Muscle of back (tissue), 13 donors: Measurements from ENCODE around the gene SNN. TPM values are rescaled to one million over a fixed set of nuclear protein-coding genes. Genes with fewer than 3 reads are reported as not detected.

ENCODE experiments used
- DNase-seq, 3 donors: peaks; one replicate each; pipeline versions ENCODE4 v3.0.0 to v3.0.0-alpha.2; 2013
- long read RNA-seq, 9 donors: transcript quantifications; one replicate each; lab custom pipeline, GENCODE V29; 2026
- polyA plus RNA-seq, 10 donors: library from polyadenylated mRNA; unstranded; fragments of 120-200 nt; gene quantifications; one replicate each; pipeline ENCODE4 v1.2.1, GENCODE V29; 2013; ENCODE audit not compliant: insufficient read length in 10 of 10

The SNN gene
- 10 to 100 TPM; 19.6 to 30.6 (median 25.5) TPM for polyA plus RNA-seq
- long read RNA-seq, donor 1, transcript SNN-201 (2 exons, 3,312 nt), result major isoform, 13 of 47 reads
- long read RNA-seq, donor 1, partial matches to known transcripts, result 34 of 47 reads
- long read RNA-seq, donor 1, other reads (novel, unspliced or antisense), result 0 of 47 reads
- long read RNA-seq, donor 2, transcript SNN-201 (2 exons, 3,312 nt), result major isoform, 8 of 20 reads
- long read RNA-seq, donor 2, partial matches to known transcripts, result 12 of 20 reads
- long read RNA-seq, donor 2, other reads (novel, unspliced or antisense), result 0 of 20 reads
- long read RNA-seq, donor 3, result 0 reads
- long read RNA-seq, donor 4, partial matches to known transcripts, result 0 of 2 reads
- long read RNA-seq, donor 4, other reads (novel, unspliced or antisense), result 0 of 2 reads
- long read RNA-seq, donor 5, transcript SNN-201 (2 exons, 3,312 nt), result major isoform, 5 of 5 reads
- long read RNA-seq, donor 5, partial matches to known transcripts, result 0 of 5 reads
- long read RNA-seq, donor 5, other reads (novel, unspliced or antisense), result 0 of 5 reads
- long read RNA-seq, donor 6, transcript SNN-201 (2 exons, 3,312 nt), result major isoform, 8 of 8 reads
- long read RNA-seq, donor 6, partial matches to known transcripts, result 0 of 8 reads
- long read RNA-seq, donor 6, other reads (novel, unspliced or antisense), result 0 of 8 reads
- long read RNA-seq, donor 7, transcript SNN-201 (2 exons, 3,312 nt), result major isoform, 7 of 21 reads
- long read RNA-seq, donor 7, partial matches to known transcripts, result 14 of 21 reads
- long read RNA-seq, donor 7, other reads (novel, unspliced or antisense), result 0 of 21 reads
- long read RNA-seq, donor 8, transcript SNN-201 (2 exons, 3,312 nt), result major isoform, 7 of 7 reads
- long read RNA-seq, donor 8, partial matches to known transcripts, result 0 of 7 reads
- long read RNA-seq, donor 8, other reads (novel, unspliced or antisense), result 0 of 7 reads
- long read RNA-seq, donor 9, result 0 reads

DNA sequence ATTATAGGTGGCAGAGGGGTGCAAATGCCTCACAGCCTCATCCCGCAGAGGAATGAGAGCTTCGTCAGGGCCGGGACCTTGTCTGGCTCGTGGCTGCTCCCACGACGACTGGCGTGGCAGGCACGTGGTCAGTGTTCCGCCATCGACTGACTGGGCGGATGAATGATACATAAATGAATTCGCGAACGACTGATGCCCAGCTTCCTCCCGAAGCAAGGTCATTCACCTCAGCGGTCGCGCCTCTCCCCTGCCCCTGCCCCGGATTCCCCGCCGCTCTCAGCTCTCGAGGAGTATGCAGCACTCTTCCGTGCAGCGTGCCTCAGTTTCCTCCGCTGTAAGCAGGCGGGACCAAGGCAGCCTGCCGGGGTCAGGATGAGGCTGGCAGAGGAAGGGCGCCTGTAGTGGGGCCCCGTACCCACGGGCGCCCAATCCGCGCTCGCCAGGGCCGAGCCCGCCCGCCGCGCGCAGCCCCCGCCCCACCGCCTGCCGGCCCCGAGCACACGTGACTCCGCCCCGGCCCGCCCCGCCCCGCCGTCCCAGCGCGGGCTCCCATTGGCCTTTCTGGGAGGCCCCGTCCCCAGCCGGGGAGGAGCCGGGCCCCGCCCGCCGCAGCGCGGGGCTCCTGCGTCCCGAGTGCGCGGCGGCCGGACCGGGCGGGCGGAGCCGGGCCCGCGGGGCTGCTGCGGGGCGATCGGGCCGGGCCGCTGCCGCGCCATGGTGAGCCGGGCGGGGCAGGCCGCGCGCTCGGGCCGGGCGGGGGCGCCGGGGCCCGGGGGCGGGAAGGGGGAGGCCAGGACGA lies at the start of gene SNN:
SNN (plus strand) TSS at position 632 of the 799 bp plus-strand sequence. CDS start 7,605 bp downstream, outside the sequence.
- DNase-seq, result peak; percentile 89 to 95 (median 90)

DNA sequence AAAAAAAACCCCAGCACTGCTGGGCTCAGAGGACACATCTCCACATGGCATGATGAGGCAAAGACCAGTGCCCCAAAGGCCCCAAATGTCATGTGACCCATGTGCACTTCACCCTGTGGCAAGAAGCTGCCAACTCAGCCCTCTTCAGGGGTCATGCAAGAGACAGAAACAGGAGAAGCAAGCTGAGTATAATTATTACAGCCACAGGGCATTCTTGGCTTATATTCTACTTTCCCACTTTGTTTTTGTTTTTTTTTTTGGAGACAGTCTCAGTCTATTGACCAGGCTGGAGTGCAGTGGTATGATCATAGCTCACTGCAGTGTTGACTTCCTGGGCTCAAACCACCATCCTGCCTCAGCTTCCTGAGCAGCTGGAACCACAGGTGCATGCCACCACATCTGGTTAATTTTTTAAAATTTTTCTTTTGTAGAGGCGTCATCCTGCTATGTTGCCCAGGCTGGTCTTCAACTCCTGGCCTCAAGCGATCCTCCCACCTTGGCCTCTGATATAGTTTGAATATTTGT lies 48.9 kb upstream of the SNN start:
- DNase-seq, result no peak

DNA sequence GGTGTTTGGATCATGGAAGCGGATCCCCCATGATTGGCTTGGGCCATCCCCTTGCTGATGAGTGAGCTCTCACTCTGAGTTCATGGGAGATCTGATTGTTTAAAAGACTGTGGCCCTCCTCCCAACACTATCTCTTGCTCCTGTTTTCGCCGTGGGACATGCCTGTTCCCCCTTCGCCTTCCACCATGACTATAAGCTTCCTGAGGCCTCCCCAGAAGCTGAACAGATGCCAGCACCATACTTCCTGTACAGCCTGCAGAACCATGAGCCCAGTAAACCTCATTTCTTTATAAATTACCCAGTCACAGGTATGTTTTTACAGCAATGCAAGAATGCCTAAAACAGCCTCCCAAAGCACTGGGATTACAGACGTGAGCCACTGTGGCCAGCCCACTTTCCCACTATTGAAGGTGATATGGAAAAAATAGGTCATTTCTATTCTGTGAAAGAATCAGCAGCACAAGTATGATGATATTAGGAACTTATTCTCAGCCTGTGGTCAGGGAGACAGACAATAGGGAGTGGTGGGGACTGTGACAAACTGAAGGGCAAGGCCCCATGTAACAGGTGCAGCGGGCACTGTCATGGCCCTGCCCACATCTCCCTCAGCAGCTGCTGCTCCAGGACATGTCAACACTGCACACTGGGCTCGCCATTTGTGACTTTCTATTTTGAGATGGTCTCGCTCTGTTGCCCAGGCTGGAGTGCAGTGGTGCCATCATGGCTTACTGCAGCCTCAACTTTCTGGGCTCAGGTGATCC lies 47.8 kb upstream of the SNN start:
- DNase-seq, result no peak

DNA sequence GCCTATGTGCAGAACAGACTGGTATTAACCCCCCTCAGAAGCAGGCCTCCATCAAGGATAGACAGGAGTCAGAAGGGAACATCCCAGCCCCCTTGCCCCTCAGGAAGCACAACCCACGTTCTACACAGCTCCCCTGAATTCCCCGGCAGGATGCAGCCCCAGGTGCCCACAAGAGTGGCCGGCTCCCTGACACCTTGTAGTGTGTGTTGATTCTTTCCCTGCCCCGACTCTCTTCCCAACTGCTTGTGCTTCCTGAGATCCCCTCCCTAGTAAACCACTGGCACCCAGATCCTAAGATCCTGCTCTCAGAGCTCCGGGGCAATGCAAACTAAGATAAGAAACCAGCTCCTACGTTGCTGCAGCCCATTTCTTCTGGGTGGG lies 46.7 kb upstream of the SNN start:
- no peak for DNase-seq

DNA sequence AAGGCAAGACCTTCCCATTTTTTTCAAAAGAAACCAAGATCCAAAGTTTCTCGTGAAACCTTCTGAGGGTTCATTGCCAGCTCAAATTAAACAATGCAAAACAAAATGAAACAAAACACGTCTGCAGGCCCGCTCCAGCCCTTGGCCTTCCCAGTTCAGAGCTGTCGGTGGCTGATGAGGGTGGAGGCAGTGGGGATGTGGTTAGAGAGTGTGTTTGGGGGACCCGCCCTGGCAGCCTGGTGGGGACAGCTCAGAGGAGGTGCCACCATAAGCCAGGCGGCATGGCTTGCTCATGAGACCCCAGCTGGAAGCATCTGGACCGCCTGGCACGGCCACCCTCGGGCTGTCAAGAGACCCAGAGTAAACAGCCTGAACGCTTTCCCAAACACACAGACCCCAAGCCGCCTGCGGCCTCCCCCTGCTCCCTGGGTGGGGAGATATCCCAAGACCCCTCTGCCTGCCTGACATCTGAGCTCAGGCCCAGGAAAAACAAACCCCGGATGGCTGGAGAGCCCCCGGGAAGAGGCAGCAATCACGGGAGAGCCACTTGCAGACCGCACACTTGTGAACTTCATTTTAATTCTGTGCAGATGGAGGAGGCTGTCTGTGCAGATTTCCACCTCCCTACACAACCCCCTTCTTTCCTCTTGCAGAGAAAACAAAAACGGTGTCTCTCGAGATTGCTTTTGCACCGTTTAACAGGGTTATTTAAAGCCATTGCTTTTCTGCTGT lies 46.2 kb upstream of the SNN start:
- DNase-seq, result peak in 1 of 3 donors; percentile 55

DNA sequence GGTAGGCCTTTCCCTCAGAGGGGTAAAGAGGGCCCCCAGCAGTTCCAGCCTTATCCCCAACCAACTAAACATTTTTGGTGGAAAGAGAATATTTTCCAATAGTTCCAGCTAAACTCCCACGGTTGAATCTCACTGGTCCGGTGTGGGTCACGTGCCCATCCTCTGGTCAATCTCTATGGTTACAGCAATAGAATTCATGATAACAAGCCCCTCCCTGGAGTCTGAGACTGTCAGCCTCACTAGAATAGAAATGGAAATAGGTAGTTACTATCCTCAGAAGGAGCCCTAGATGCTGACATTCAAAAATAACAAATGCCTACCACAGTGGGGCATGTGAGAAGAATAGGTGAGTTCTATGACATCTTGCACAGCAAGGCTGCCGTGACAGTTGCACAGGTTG lies 44.0 kb upstream of the SNN start:
- DNase-seq, result peak in 1 of 3 donors; percentile 0

DNA sequence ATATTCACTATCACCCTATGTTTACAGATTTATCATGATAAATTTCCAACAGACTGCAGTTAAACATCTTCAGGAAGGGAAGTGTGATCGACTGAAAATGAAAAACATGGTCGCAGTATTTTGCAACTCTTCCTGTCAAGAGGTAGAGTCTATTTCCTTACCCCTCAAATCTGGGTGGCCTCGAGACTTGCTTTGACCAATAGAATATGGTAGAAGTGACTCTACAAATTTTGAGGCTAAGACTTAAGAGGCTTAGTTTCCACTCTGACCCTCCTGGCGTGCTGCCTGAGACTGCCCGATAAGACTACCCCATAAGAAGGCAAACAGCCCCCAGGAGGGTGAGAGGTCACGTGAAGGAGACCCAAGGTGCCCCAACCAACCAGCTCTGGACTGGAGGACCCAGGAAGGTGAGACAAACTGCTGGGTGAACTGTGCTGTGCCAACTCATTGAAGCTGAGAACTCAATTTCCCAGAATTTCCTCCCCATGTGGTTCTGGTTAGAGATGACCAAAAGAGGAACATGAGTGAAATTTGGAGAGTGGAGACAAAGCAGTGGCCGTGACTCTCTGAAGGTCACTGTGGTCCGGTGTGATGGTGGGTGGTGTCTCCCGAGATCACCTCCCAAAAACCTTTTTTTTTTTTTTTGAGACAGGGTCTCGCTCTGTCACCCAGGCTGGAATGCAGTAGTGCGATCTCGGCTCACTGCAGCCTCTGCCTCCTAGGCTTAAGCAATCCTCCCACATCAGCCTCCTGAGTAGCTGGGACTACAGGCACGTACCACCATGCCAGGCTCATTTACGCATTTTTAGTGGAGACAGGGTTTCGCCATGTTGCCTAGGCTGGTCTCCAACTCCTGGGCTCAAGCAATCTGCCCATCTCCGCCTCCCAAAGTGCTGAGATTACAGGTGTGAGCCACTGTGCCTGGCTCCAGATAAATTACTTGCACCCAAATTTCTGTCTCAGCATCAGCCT lies 43.3 kb upstream of the SNN start:
- DNase-seq, result peak in 1 of 3 donors; percentile 10

DNA sequence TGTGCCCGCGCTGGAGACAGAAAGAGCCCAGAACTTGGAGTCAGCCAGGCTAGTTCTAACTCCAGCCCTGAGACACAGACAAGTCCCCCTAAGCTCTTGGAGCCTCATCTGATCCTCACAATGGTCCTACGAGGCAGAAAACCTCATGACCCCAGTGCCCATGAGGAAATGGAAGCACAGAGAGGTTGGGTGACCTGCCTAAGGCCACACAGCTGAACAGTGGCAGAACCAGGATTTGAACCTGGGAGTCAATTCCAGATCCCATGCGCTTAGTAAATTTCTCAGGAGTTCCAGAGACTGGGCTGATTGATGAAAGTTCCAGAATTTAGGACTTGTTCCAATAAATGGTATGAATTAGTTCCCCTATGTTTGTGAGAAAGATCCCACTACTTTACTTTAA lies 42.5 kb upstream of the SNN start:
- DNase-seq, result no peak

DNA sequence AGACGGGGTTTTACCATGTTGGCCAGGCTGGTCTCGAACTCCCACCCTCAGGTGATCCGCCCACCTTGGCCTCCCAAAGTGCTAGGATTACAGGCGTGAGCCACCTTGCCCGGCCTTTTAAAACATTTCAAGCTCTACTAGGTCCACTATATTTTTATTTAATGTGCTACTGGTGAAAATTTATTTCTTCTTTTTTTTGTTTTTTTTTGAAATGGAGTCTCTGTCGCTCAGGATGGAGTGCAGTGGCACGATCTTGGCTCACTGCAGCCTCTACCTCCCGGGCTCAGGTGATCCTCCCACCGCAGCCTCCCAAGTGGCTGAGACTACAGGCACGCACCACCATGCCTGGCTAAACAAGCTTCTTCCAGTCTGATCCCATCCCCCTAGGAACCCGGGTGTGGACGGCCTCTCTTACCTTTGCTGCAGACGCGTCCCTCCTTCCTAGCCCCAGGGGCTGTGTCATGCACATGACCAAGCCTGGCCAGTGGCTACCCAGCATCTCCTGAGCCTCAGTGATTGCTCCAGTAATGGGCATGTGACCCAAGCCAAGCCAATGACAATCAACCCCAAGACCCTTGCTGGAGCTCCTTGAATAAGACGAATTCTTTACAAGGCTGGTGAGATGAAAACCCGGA lies 41.5 kb upstream of the SNN start:
- no peak for DNase-seq

DNA sequence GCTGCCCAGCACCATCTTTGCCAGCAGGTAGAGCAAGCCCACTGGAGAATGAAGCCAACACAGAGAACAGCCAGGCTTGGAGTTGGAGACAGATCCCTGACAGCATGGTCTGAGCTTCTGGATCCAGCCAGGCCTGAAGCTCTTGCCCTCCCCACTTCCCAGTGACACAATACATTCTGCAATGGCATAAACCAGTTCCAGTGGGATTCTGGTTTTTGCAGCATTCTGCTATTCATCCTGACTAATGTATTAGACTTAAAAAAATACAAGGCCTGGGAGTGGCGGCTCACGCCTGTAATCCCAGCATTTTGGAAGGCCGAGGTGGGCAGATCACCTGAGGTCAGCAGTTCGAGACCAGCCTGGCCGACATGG lies 41.0 kb upstream of the SNN start:
- no peak for DNase-seq

DNA sequence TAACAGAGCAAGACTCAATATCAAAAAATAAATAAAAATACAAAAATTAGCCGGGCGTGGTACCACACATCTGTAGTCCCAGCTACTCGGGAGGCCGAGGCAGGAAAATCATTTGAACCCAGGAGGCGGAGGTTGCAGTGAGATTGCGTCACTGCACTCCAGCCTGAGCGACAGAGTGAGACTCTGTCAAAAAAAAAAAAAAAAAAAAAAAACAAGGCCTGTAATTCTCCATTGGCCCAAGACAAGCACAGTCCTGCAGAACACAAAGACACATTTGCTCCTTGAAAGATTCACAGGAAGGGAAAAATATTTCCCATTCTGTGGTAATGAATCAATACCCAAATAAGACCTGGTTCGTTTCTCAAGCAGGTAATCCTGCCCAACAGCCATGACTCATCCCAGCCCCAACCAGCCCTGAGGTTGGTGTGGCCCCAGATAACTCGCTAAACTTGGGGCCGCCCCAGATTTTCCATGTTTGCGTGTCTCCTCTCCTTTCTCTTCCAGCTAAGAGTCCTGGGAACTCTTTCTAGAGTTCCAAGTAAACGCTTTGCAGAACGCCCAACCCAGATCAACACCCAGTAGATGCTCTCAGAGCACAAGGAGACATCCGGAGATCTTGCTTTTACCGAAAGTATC lies 40.3 kb upstream of the SNN start:
- DNase-seq, result no peak

DNA sequence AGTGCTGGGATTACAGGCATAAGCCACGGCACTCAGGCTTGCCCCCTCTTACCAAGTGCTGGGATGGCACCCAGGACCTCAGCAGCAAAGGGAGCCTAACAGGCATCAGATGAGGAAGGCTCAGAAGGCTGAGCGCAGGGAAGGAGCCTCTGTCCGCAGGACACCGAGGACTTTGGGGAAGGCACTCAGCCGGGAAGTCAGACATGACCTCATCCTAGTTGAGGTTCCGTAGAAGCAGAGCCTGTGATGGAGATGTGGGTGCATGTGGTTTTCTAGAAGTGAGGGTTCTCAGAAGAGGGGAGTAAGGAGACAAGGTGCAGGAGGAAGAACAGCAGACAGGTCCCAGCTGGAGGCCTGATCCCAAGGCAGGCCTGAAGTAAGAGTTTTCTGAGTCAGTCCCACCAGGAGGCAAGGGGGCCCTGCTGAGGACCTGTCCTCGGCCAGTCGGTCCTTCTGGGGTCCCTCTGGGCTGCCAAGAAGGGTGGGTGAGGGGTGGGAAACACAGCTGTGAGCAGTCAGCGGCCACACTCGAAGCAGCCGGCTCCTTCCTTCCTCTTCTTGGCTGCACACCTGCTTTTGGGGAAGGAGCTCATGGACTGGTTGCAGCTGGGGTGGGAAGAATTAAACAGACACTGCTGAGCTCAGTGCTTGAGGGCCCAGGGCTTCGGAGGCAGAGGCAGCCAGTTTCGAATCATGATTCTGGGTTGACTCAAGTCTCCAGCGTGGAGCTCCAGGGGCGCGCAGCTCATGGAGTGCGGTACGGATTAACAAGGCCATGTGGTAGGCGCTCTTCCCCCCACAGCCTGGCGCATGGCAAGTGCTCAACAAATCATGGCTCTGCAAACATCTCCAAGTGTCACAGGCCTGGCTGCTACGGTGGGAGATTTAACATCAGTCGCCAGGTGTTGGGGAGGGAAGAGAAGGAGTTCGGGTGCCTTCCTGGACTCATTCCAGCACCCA lies 38.9 kb upstream of the SNN start:
- DNase-seq, result peak in 1 of 3 donors; percentile 78

DNA sequence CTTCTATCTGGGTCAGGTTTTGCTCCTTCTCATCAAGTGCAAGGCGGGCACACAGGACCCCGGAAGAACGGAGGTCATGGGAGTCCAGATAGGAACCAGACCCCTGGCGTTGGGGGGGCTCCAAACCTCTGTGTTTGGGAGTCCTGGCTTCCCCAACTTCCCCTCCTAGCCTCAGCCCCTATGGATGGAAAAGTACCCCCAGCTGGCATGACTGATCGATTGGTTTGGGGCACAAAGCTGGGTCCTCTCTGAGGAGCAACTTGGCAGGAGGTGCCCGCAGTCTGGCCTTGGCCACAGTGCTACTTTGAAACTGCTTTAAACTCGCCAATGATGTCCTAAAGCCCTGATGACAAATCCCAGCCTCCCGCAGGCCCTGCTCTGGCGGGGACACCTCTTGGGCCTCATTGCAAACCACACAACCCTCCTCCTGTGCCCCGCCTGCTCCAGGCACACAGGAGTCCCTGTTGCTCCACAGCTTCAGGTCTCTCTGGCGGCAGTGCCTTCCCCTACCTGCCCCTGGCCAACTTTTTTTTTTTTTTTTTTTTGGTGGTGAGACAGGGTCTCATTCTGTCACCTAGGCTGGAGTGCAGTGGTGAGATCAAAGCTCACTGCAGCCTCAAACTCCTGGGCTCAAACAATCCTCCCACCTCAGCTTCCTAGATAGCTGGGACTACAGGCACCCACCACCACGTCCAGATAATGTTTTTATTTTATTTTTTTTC lies 38.0 kb upstream of the SNN start:
- DNase-seq, result no peak

DNA sequence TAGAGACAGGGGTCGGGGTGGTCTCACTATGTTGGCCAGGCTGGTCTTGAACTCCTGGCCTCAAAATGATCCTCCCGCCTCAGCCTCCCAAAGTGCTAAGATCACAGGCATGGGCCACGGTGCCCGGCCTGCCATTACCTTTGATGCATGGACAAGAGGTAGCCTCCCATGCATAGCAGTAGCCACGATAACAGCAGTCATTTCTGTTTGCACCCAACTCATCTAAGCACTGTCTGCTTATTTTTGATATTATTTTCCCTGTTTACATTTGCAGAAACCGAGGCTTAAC lies 37.5 kb upstream of the SNN start:
- DNase-seq, result no peak

DNA sequence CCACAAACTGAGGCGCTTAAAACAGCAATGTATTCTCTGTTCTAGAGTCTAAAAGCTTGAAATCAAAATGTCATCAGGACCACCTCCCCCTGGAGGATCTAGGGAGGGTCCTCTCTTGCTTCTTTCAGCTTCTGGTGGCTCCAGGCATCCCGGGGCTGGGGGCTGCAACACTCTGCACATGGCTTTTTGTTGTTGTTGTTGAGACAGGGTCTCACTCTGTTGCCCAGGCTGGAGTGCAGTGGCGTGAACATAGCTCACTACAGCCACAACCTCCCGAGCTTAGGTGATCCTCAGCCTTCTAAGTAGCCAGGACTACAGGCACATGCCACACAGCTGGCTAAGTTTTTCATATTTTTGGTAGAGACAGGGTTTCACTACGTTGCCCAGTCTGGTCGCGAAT lies 37.0 kb upstream of the SNN start:
- DNase-seq, result no peak

DNA sequence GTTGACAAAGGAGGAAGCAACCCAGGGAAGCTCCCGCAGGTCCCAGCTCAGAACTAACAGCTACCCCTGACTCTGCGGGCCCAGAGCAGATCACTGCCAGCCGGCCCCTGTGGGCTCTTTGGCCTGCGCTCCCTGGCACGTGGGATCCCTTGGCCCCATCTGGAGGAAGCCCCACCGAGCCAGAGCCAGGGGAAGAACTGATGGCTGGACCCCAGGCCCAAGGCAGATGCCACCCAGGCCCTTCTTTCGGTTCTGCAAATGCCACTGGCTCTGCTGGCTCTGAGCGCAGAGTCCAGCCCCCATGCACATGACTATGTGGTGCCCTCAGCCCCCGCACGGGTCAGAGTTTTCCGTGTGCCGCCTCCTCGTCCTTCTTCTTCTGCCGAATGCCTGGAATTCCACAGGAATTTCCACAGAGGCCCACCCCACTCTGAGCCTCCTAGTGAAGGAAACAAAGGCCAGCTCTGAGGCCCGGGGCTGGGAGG lies 35.8 kb upstream of the SNN start:
- peak; percentile 33 to 78 (median 48) for DNase-seq
